GM21367 (cell line): ENCODE measurements around the gene CUL3.
"Not testable (repeated sequence)": the region's sequence is repeated elsewhere in the genome, so short reads cannot be mapped to it uniquely, and the experiment has no call there.

ENCODE experiments used
- ATAC-seq: cut with Tn5 transposase; IDR thresholded peaks from one replicate; pipeline ENCODE4 v1.9.1; 2021; ENCODE audit not compliant: unreplicated experiment

The CUL3 gene

DNA sequence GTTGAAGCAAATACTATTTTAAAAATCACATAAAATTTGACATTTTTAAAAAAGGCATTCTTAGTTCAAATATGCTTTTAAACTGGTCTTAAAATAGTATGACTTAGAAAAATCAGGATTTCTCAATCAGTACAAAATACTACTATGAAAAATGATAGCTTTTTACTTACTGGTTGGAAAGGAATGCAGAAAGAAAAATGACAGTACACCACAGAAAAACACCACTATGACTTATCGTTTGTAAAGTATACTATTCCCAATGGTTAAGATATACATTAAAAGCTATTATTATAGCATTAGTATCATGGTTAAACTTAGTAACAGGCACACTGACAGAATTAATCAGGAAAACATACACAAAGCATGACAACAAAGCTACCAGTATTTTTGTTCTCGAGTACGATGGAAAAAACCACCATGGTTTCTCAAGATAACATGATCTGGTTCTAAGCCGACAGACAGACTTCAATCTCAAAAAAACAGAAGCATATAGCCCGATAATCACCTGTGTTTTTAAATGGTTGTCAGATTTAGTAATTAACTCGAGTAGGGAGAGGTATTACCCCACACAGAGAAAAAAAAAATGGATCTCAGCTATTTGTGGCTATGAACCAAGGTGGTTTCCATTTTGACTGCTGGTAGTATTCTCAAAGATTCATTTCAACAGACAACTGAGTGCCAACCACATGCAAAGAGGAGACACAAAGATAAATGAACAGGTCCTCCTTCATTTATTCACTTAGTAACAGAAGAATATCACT lies 39.1 kb downstream of the CUL3 start:
- no peak for ATAC-seq

DNA sequence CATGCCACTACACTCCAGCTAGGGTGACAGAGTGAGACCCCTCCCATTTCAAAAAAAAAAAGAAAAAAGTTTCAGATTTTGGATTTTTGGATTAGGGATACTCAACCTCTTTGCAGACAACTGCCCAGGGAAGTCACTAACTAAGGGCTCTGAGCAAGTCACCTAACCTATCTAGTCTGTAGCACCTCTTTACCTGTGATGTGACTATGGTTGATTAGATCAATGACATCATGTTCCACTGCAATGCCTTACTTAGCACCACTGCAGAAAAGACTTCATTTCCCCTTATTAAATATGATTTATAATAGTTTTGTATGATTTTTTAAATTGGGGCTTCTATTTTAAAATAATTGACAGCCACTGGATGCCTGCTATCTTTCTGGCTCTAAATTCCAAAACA lies 41.2 kb downstream of the CUL3 start:
- ATAC-seq, result no peak

DNA sequence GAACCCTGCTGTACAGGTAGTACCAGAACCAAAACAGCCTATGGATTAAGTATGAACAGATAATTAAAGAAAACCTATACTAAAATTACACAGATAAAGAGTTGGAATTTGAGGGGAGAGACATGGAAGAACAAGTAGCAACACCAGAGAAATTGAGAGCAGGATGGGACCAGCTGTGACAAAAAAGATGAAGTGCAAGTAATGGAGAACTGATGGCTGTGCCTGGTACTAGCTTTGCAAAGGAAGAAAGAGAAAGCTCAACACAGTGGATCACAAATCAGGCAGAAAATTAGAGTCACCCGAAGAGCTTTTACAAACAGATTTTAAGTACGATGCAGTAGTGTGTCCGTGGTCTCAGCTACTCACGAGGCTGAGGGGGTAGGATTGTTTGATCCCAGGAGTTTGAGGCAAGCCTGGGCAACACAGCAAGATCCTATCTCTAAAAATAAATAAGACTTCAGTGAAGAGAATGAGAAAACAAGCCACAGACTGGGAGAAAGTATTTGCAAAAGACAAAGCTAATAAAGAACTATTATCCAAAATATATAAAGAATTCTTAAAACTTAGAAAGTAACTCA lies 46.5 kb downstream of the CUL3 start:
- no peak for ATAC-seq

DNA sequence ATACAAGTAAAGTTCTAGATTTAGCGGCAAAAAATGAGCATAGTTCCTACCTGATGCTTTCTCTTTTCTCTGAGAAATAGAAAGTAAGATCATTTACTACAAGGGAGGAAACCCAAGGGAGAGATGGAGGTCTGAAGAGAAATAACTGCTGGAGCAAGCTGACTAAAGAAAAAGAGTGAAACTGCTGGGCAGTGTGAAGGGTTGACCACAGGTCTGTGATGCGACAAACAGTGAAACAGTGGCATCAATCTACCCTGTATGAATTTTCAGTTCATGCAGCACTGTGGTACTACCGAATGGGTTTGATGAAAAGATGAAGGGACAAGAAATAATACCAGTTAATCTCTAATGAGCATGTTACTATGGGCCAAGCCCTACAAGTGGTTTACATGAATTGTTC lies 52.2 kb downstream of the CUL3 start:
- ATAC-seq, result no peak

DNA sequence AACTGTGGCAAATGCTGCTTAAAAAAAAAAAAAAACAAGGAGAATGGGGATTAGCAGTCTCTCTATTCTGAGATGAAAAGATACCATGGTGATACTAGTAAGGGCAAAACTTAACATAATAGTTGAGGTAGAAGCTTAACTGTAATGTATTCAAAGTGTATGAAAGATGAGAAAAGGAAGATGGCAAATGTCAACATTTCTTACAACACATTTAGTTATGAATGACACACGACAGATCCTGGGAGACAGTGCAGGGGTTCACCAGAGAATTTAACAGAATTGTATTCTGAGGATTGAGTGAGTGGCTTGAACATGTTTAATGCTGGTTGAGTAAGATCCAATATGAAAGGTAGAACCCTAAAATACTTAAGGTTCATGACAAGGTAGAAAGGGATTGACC lies 52.7 kb downstream of the CUL3 start:
- ATAC-seq, result no peak

DNA sequence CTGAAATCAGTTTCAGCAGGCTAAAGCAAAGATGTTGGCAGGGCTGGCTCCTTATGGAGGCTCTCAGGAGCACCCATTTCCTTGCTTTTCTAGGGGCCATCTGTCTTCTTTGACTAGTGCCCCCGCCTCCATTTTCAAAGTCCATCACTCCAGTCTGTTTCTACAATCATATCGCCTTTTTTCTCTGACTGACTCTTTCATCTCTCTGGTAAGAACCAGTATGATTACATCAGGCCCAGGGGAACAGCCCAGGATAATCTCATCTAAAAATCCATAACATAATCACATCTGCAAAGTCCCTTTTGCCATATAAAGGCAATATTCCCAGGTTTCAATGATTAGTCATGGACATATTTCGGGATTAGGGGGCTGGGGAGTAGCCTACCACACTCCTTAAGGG lies 57.0 kb downstream of the CUL3 start:
- no peak for ATAC-seq

DNA sequence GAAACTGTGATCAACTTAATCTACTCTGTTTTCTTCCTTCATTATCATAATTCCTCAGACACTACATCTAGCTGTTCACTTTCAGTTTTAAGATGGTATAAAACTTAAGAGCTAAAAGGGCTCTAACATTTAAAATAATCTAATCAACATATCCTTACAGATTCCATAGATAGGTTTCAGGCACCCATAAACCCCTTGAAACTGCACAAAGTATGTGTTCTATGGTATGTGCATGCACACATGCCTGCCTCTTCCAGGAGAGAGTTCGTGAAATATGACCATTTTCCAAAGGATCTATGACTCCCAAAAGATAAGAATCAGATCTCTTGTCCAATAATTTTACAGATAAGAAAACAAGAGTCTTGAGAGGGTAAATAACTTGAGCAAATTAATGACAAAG lies 59.4 kb downstream of the CUL3 start:
- ATAC-seq, result no peak

DNA sequence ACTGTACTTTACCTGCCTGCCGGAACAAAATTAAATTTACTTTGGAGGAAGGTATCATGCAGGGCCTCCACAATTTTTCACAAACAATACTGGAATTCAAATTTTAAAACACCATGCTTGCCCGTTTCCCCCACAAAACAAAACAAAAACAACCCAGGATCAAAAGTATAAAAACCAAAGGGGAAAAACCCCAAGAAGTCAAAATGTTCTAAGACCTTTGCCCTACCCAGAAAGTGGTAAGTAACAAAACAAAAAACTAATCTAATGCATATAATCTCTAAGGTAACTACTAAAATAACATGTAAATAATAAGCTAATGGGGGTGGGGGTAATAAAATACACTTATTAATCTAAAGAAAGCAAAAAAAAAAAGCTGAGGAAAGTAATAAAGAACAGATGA lies 60.5 kb downstream of the CUL3 start:
- no peak for ATAC-seq

DNA sequence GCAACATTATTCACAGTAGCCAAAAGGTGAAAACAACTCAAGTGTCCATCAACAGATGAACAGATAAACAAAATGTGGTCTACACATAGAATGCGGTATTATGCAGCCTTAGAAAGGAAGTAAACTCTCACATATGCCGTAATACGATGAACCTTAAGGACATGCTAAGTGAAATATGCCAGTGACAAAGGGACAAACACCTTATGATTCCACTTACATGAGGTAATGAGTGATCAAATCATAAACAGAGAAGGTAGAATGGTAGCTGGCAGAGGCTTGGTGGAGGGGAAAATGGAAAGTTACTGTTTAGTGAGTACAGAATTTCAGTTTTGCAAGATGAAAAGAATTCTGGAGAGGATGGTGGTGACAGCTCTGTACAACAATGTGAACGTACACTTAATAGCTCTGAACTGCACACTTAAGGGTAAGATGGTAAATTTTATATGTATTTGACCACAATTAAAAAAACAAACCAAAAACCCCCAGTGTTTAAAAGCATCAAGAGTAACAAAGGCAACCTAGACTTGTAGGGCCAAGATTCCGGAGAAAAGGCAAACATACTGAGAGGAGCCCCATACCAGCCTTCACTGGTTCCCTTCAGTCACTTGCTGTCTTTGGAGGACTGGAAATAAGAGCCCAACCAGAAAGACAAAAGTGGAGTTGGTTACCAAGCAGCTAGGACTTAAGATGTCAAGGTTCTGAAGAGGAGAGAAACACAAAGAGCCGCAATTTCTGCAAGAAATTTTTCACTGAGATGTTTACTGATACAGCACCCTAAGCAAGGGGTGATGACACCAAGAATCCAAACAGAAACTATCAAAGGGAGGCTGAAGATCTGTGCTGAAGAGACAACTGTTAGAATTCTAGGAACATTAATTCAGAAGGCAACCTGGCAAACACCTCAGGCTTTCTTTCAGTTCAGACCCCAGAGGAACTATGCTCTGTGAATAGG lies 61.3 kb downstream of the CUL3 start:
- peak; percentile 25 for ATAC-seq

DNA sequence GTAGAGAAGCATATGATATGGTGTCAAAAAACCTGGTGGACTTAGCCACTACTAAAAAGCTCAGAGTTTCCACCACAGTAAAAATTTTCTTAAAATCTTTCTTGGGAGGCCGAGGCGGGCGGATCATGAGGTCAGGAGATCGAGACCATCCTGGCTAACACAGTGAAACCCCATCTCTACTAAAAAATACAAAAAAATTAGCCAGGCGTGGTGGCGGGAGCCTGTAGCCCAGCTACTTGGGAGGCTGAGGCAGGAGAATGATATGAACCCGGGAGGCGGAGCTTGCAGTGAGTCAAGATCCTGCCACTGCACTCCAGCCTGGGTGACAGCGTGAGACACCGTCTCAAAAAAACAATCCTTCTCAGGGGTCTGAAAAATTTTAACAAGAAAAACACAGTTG lies 62.7 kb downstream of the CUL3 start:
- ATAC-seq, result not testable (repeated sequence)

DNA sequence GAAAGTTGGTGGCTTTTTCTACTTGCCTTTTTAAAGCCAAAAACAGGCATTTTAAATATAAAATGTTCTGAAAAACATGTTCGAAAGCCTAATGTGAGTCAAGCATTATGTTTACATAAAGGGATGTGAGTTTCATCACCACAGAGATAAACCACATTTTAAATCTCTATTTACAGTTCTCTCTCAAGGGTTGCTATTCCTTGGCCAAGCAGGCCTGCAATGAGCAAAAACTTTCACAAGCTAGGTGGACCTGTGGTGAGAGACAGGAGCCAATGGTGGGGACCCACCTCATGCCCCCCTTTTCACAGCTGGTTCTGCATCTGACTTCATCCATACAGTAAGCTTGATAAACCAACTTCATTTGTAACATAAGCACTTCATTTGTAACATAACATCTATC lies 65.1 kb downstream of the CUL3 start:
- peak; percentile 69 for ATAC-seq

DNA sequence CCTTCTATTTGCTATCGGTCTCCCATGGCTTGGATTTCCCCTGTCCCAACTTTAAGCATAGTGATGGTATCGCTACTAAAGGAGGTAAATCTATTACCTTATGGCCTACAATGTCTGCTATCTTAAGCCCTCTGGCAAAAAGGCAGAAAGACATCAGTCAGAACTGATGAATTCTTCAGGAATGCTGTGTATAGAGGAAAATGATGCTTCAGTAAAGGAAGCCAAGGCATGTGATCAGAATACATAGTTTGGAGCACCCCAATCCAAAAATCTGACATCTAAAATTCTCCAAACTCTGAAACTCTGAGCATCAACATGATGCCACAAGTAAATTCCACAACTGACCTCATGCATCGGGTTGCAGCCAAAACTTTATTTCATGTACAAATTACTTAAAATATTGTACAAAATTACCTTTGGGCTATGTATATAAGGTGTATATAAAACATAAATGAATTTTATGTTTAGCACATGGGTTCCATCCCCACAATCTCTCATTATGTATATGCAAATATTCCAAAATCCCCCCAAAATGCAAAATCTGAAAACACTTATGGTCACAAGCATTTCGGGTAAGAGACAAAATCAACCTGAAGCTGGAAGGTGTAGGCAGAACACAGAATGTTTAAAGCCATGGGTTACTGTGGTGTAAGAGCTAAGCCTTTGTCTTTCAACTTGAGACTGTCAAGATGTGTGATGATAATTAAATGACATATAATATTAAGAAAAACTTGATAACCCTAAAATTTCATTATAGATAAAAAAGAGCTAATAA lies 66.2 kb downstream of the CUL3 start:
- no peak for ATAC-seq

DNA sequence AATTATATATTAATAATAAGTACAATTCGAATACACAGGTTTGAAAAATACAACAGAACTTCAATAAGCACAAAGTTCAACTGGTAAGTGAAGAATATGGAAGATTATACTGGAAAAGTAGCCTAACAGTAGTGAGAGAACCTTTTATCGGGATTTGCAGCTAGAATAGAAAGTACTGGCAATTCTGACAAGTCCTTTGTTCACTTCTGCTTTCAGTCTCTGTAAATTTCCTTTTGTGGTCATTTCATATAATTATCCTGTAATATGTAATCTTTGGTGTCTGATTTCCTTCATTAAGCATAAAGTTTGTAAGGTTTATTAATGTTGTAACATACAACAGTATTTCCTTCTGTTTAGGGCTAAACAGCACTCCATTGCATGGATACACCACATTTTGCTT lies 67.2 kb downstream of the CUL3 start:
- no peak for ATAC-seq

DNA sequence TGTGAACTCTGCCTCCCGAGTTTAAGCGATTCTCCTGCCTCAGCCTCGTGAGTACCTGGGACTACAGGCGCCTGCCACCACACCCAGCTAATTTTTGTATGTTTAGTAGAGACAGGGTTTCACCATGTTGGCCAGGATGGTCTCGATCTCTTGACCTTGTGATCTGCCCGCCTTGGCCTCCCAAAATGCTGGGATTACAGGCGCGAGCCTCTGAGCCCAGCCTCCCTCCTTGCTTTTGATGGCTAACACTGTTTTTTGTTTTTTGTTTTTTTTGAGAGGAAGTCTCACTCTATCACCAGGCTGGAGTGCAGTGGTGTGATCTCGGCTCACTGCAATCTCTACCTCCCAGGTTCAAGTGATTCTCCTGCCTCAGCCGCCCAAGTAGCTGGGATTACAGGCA lies 68.8 kb downstream of the CUL3 start:
- ATAC-seq, result not testable (repeated sequence)

DNA sequence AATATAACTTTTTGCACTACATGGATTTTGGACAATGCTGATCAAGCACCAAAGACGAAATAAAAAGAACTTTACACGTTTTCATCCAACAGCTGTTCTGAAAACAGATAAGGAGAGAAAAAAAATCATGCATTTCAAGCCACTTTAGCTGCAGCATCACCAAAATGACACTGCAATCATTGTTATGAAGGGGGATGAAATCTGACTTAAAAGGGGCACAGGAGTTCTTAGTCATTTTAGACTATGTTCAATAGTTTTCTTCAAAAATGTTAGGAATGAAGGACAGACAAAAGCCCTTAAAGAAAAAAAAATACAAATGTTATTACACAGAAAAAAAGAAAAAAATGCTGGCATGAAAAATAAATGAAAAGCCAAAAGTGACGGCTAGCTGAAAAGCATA lies 71.2 kb downstream of the CUL3 start:
- ATAC-seq, result no peak

DNA sequence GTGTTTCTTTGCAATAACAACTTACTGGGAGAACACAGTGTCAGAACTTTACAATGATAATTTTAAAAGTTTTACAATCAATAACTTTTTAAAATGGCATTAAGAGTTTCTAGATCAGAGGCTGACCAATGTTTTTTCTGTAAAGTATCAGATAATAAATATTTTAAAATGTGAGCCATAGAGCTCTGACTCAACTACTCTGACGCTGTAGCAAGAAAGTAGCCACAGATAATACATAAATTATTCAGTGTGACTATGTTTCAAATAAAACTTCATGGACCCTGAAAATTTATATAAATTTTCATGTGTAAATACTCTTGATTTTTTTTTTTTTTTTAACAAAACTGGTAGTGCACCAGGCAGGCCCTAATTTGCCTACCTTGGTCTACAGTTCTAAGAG lies 77.4 kb downstream of the CUL3 start:
- ATAC-seq, result no peak

DNA sequence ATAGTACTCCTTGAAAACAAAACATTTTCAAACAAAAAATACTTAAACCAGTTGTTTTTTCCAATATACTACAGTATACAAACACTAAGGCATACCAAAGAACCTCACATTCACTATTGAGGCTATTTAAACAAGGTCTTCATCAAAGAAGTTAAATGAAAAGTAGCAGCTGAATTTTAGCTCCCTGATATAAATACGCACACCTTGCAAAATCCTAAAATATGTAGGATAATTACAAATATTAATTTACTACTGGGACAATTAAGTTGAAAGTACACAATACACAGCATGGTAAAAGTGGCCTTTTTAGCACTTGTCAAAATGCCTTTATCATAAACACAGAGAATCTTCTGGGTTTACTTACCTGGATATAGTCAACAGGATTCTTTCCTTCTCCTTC lies 78.7 kb downstream of the CUL3 start:
- no peak for ATAC-seq

DNA sequence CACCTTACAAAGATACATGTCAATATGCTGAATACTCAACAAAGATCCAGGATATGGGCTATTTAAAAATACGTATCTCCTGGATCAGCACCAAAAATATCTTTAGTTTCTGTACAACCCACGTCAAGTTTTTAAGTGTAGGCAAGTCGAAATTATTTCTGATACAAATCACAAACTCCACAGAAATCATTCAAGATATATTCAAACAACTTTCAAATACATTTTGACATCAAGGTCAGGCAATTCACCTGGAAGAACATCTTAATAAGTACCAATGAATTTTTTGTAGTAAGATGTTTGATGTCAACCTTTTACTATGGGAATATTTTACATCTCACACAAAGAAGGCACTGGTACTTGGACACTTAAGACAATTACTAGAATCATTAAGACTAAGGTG lies 86.2 kb downstream of the CUL3 start:
- no peak for ATAC-seq

DNA sequence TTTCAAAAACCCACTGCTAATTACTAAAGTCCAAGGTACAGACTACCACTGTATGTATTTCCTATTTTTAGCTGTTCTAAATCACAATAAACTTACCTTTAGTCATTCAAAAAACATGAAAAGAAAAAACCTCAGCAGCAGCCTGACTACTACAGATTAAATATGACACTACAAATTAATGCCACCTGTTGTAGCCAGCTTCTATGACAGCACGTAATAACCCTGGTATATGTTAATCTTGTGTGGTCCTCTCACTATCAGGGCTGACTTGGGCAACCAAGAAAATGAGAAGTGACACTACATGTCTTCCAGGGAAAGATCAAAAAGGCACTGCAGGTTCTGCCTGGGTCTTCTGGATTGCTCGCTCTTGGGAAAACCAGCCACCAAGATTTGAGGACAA lies 92.6 kb downstream of the CUL3 start:
- no peak for ATAC-seq

DNA sequence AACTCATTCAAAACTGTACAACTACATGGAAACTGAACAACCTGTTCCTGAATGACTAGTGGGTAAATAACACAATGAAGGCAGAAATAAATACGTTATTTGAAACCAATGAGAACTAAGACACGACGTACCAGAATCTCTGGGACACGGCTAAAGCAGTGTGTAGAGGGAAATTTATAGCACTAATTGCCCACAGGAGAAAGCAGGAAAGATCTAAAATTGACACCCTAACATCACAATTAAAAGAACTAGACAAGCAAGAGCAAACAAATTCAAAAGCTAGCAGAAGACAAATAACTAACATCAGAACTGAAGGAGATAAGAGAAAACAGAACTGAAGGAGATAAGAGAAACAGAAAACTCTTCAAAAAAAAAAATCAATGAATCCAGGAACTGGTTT lies 97.2 kb downstream of the CUL3 start:
- ATAC-seq, result not testable (repeated sequence)
